Endothelial cell of umbilical vein (primary cell): ENCODE measurements around the gene METTL14. TPM values are rescaled to one million over a fixed set of nuclear protein-coding genes. Genes with fewer than 3 reads are reported as not detected.

ENCODE experiments used
- BruUV-seq: library from RNA; stranded (reverse); fragments of 400-500 nt; replicated peaks from 2 replicates; lab custom pipeline; 2021; lab: Mats Ljungman, UMichigan
- CTCF ChIA-PET: fragments of 300-600, 350-600 bp; sonication (Branson Sonifier 250); formaldehyde crosslinking; loops from one replicate; lab custom pipeline; 2021; ENCODE audit warnings: antibody characterized with exemption, inconsistent platforms; lab: Charles Lee
- POLR2A ChIA-PET: fragments of 300-600, 350-600 bp; sonication (Branson Sonifier 250); formaldehyde crosslinking; loops from one replicate; lab custom pipeline; 2021; ENCODE audit warnings: antibody characterized with exemption, inconsistent platforms; lab: Charles Lee
- DNase-seq: peaks from one replicate; pipeline ENCODE4 v3.0.0-alpha.2; 2011; ENCODE audit warnings: low read depth, low spot score
- FAIRE-seq: peaks from 2 replicates; lab custom pipeline; 2011; peaks lifted over from hg19 to GRCh38; lab: Jason Lieb, UNC
- H2AFZ ChIP-seq: 2 replicates; pipeline ENCODE4 v1.6.0; 2012; ENCODE audit warnings: low read depth, low read length, control low read depth, inconsistent platforms
- H3K27ac ChIP-seq: 2 replicates; pipeline ENCODE4 v1.5.1; 2011; ENCODE audit warnings: low read depth, mild to moderate bottlenecking, control low read depth, low read length, moderate library complexity; ENCODE audit not compliant: insufficient read depth
- H3K27me3 ChIP-seq, 2 experiments: 2 replicates each; pipeline versions ENCODE4 v1.6.0 to v1.6.1; 2011; ENCODE audit warnings: low read length in 2 of 2, mixed read lengths in 1 of 2; ENCODE audit not compliant: control insufficient read depth in 2 of 2, insufficient read depth in 2 of 2
- H3K36me3 ChIP-seq, 2 experiments: 2 replicates in 1 of 2; 3 replicates in 1 of 2; pipeline ENCODE4 v1.5.1; 2011; ENCODE audit warnings: low read length in 2 of 2, mild to moderate bottlenecking in 1 of 2, moderate library complexity in 1 of 2; ENCODE audit not compliant: control insufficient read depth in 2 of 2, insufficient read depth in 2 of 2; ENCODE audit errors: extremely low read depth in 1 of 2
- H3K4me1 ChIP-seq: 3 replicates; pipeline ENCODE4 v1.5.1; 2011; ENCODE audit warnings: mild to moderate bottlenecking, low read length; ENCODE audit not compliant: control insufficient read depth, insufficient read depth; ENCODE audit errors: extremely low read depth
- H3K4me2 ChIP-seq: 2 replicates; pipeline ENCODE4 v1.6.1; 2011; ENCODE audit warnings: low read length, control low read depth, mixed read lengths; ENCODE audit not compliant: insufficient read depth
- H3K4me3 ChIP-seq, 3 experiments: fragments of 200-600 bp in 1 of 3; sonication (generic), shearing (Covaris generic) in 1 of 3; replicated peaks in 1 of 3; 2 replicates each; pipeline ENCODE4 v1.5.1; 2011 to 2016; ENCODE audit warnings: control low read depth in 3 of 3, low read length in 3 of 3, mild to moderate bottlenecking in 2 of 3, inconsistent platforms in 1 of 3, low read depth in 1 of 3, moderate library complexity in 1 of 3; ENCODE audit not compliant: insufficient read depth in 1 of 3
- H3K79me2 ChIP-seq: 2 replicates; pipeline ENCODE4 v1.6.0; 2012; ENCODE audit warnings: low read length, inconsistent platforms; ENCODE audit not compliant: control insufficient read depth, insufficient read depth
- H3K9ac ChIP-seq: replicated peaks from 2 replicates; pipeline ENCODE3; 2011; ENCODE audit warnings: low read length, control low read depth; ENCODE audit not compliant: insufficient read depth; ENCODE audit errors: extremely low read depth
- H3K9me1 ChIP-seq: replicated peaks from 3 replicates; pipeline ENCODE4 v1.6.0; 2011; ENCODE audit warnings: mild to moderate bottlenecking, low read length; ENCODE audit not compliant: control insufficient read depth, insufficient read depth; ENCODE audit errors: extremely low read depth
- H3K9me3 ChIP-seq: replicated peaks from 2 replicates; pipeline ENCODE4 v1.5.1; 2012; ENCODE audit warnings: low read length, inconsistent platforms; ENCODE audit not compliant: control insufficient read depth, insufficient read depth
- H4K20me1 ChIP-seq: replicated peaks from 2 replicates; pipeline ENCODE3; 2011; ENCODE audit warnings: mild to moderate bottlenecking, low read length; ENCODE audit not compliant: control insufficient read depth, insufficient read depth; ENCODE audit errors: extremely low read depth
- EZH2 ChIP-seq: IDR thresholded peaks from 2 replicates; pipeline ENCODE4 v1.6.1; 2012; ENCODE audit warnings: borderline replicate concordance, low read depth, mild to moderate bottlenecking, moderate library complexity, low read length, inconsistent platforms; ENCODE audit not compliant: severe bottlenecking
- GATA2 ChIP-seq: IDR thresholded peaks from 2 replicates; pipeline ENCODE4 v1.7.0; 2011; ENCODE audit warnings: low read depth, mild to moderate bottlenecking, moderate library complexity, mixed read lengths, low read length; ENCODE audit not compliant: insufficient read length, insufficient read depth
- JUN ChIP-seq: IDR thresholded peaks from 2 replicates; pipeline ENCODE4 v1.6.1; 2011; ENCODE audit warnings: borderline replicate concordance, low read depth; ENCODE audit not compliant: insufficient read length, insufficient read depth
- MYC ChIP-seq: IDR thresholded peaks from one replicate; pipeline ENCODE4 v1.6.1; 2011; ENCODE audit warnings: mild to moderate bottlenecking, low read depth, low read length
- POLR2A ChIP-seq: IDR thresholded peaks from 2 replicates; pipeline ENCODE4 v1.6.1; 2012; ENCODE audit warnings: low read depth, mild to moderate bottlenecking, control low read depth, low read length
- POLR2AphosphoS5 ChIP-seq: IDR thresholded peaks from 2 replicates; pipeline ENCODE4 v1.6.1; 2012; ENCODE audit warnings: low read depth, mild to moderate bottlenecking, control low read depth, low read length, moderate library complexity; ENCODE audit not compliant: insufficient read depth
- dilution Hi-C: fragments of 300-500 bp; cut with MboI; formaldehyde crosslinking; loops from one replicate; pipeline ENCODE4 v1.15.0; 2019; ENCODE audit warnings: low sequenced_read_pairs; ENCODE audit not compliant: extremely low pct_ligation_motif_present
- intact Hi-C: fragments of 100-400 bp; cut with micrococcal nuclease; formaldehyde crosslinking; loops from one replicate; pipeline ENCODE4 v1.10.0; 2022
- polyA plus RNA-seq, 4 experiments: library from polyadenylated mRNA; depleted of rRNA in 3 of 4; stranded (reverse) in 3 of 4; unstranded in 1 of 4; fragments of >200 nt; gene quantifications; 2 replicates each; pipeline versions ENCODE4 v1.2.1 to v1.2.3, GENCODE V29; 2011 to 2012; ENCODE audit warnings: missing spikeins in 1 of 4
- total RNA-seq: library from RNA; stranded (reverse); gene quantifications from 2 replicates; pipeline ENCODE4 v1.2.3, GENCODE V29; 2021
- TF ChIP-seq, protein P1 (sequence below), 2 donors: IDR thresholded peaks; 1 replicate in 1 of 2; 2 replicates in 1 of 2; pipeline ENCODE4 v1.5.1; 2011; ENCODE audit warnings: low read length in 2 of 2, mild to moderate bottlenecking in 2 of 2, moderate library complexity in 2 of 2, control low read depth in 1 of 2, inconsistent platforms in 1 of 2, low read depth in 1 of 2; ENCODE audit not compliant: insufficient read depth in 1 of 2; ENCODE audit errors: extremely low read depth in 1 of 2
- TF ChIP-seq, protein P2 (sequence below): IDR thresholded peaks from 2 replicates; pipeline ENCODE4 v1.6.1; 2011; ENCODE audit not compliant: insufficient read depth, insufficient read length

METTL14 gene
- total and polyA plus RNA-seq, 2 donors (not counting 3 experiments of a cell fraction or from before 2014, with no cell fraction given), result 6.5 to 38.6 TPM

DNA sequence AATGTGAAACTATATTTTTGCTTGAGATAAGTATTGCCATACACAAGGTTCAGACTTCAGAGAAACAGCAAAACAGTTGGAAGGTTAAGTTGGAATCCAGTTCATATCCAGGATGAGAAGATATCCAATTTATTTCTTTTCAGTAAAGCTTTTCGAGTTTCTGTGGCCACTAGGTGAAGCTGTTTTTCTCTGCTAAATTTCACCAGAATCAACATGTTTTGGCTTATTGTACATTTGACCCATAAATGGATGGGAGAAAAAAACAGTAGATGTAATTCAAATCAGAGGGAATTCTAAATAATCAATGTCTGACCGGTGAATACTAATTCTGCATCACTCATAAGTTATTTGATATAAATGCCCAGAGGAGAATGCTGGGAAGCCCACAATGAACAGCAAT is 9.1 kb upstream of the METTL14 start:
- H3K36me3 ChIP-seq, result no peaks in the 10 kb centered on the region
- CTCF ChIA-PET, result interaction anchor here (0.6 to 2.2 kb wide), 3 partner anchors 9 to 293 kb away, joined by 3 to 11 read pairs (median 5); partner anchors contain the start of gene METTL14
- peaks cover 0 to 8% of the 10 kb centered on the region in 2 experiments for H3K27me3 ChIP-seq
- BruUV-seq, result no TSS peak
- TF ChIP-seq, protein P1, sequence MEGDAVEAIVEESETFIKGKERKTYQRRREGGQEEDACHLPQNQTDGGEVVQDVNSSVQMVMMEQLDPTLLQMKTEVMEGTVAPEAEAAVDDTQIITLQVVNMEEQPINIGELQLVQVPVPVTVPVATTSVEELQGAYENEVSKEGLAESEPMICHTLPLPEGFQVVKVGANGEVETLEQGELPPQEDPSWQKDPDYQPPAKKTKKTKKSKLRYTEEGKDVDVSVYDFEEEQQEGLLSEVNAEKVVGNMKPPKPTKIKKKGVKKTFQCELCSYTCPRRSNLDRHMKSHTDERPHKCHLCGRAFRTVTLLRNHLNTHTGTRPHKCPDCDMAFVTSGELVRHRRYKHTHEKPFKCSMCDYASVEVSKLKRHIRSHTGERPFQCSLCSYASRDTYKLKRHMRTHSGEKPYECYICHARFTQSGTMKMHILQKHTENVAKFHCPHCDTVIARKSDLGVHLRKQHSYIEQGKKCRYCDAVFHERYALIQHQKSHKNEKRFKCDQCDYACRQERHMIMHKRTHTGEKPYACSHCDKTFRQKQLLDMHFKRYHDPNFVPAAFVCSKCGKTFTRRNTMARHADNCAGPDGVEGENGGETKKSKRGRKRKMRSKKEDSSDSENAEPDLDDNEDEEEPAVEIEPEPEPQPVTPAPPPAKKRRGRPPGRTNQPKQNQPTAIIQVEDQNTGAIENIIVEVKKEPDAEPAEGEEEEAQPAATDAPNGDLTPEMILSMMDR (IDR thresholded peaks at IDR 0.05; ENCODE audit: extremely low read depth in 1 of 2, insufficient read depth in 1 of 2, low read depth in 1 of 2, low read length in 2 of 2), result peak in 1 of 2 donors; percentile 4
- no peak for TF ChIP-seq JUN
- no peak overlapping the region for H3K4me3 ChIP-seq
- H4K20me1 ChIP-seq, result no peaks in the 10 kb centered on the region
- no peaks in the 10 kb centered on the region for H3K4me1 ChIP-seq
- H3K79me2 ChIP-seq, result no peaks in the 10 kb centered on the region
- no peaks in the 10 kb centered on the region for H3K9me1 ChIP-seq
- no peak overlapping the region for H3K27ac ChIP-seq
- dilution Hi-C loops (no loop called here), intact Hi-C loops (no loop called here)
- H3K9ac ChIP-seq, result no peak overlapping the region
- no peak for FAIRE-seq
- no peak for DNase-seq
- no peaks in the 10 kb centered on the region for H3K9me3 ChIP-seq
- no peak overlapping the region for H3K4me2 ChIP-seq
- POLR2A ChIA-PET, result no interaction called here
- H2AFZ ChIP-seq, result no peak overlapping the region

DNA sequence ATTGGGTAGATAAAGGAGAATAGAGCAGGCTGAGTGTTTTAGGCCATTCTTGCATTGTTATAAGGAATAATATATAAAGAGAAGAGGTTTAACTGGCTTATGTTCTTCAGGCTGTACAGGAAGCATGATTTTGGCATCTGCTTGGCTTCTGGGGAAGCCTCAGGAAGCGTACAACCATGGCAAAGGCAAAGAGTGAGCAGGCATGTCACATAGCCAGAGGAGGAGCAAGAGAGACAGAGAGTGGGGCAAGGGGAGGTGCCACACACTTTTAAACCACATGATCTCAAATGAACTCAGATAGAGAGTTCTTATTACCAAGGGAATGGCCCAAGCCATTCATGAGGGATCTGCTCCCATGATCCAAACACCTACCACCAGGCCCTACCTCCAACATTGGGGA is 4.4 kb upstream of the METTL14 start:
- Histone ChIP-seq H3K27me3 (peaks cover 0 to 3% of the 10 kb centered on the region in 2 experiments), H3K27ac (no peak overlapping the region), H3K36me3 (no peaks in the 10 kb centered on the region), H2AFZ (no peak overlapping the region), H4K20me1 (no peaks in the 10 kb centered on the region), H3K9me1 (no peaks in the 10 kb centered on the region), H3K4me1 (no peaks in the 10 kb centered on the region), H3K4me2 (no peak overlapping the region), H3K4me3 (no peak overlapping the region), H3K79me2 (peaks cover 4% of the 10 kb centered on the region), H3K9ac (no peak overlapping the region), H3K9me3 (no peaks in the 10 kb centered on the region)
- no TSS peak for BruUV-seq
- ChIA-PET POLR2A (no interaction called here), CTCF (no interaction called here)
- FAIRE-seq, result no peak
- dilution Hi-C loops (no loop called here), intact Hi-C loops (loop anchor here (10.0 kb wide), 1 partner anchor 406 kb away; no protein-coding TSS in a partner anchor)
- DNase-seq, result no peak
- TF ChIP-seq, protein P2, sequence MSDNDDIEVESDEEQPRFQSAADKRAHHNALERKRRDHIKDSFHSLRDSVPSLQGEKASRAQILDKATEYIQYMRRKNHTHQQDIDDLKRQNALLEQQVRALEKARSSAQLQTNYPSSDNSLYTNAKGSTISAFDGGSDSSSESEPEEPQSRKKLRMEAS, result no peak
- TF ChIP-seq GATA2 (no peak), MYC (no peak), JUN (no peak), POLR2AphosphoS5 (no peak), POLR2A (no peak), EZH2 (no peak)
